K562 (cell line): Measurements from ENCODE around the gene CIART. TPM values are rescaled to one million over a fixed set of nuclear protein-coding genes. Genes with fewer than 3 reads are reported as not detected.

ENCODE experiments used
- CEBPB ChIP-seq: fragments of 450-650 bp; IDR thresholded peaks from 2 replicates; pipeline ENCODE4 v1.6.1; 2016; ENCODE audit warnings: missing genetic modification characterization, missing compliant biosample characterization
- ELF2 ChIP-seq: fragments of 250-450 bp; sonication (Bioruptor Pico); IDR thresholded peaks from 2 replicates; pipeline ENCODE4 v1.5.0; 2021; ENCODE audit warnings: mild to moderate bottlenecking
- FOXK2 ChIP-seq, 2 experiments: fragments of 450-650 bp; IDR thresholded peaks in 1 of 2; conservative IDR thresholded peaks in 1 of 2; 2 replicates each; pipeline ENCODE4 v1.6.1; 2016; ENCODE audit warnings: low read depth in 2 of 2, mild to moderate bottlenecking in 1 of 2
- HNRNPH1 ChIP-seq: fragments of 200-400 bp; formaldehyde crosslinking; optimal IDR thresholded peaks from 2 replicates; pipeline ENCODE3; 2017; ENCODE audit warnings: low read depth, mild to moderate bottlenecking, low read length, moderate library complexity
- HOXB6 ChIP-seq: fragments of 250-450 bp; sonication (Bioruptor Pico); IDR thresholded peaks from 2 replicates; pipeline ENCODE4 v1.5.1; 2022; ENCODE audit warnings: mild to moderate bottlenecking, borderline replicate concordance
- KLF6 ChIP-seq: fragments of 250-450 bp; sonication (Bioruptor Pico); IDR thresholded peaks from 2 replicates; pipeline ENCODE4 v1.4.0; 2020; ENCODE audit warnings: mild to moderate bottlenecking, moderate library complexity, borderline replicate concordance
- MAFF ChIP-seq: IDR thresholded peaks from 2 replicates; pipeline ENCODE4 v1.6.1; 2012; ENCODE audit warnings: low read length, improper control_type of control experiment
- NR2C2 ChIP-seq, 2 experiments: fragments of 200-800 bp in 1 of 2; sonication (Bioruptor generic) in 1 of 2; sonication (generic) in 1 of 2; formaldehyde crosslinking in 1 of 2; IDR thresholded peaks; 2 replicates each; pipeline versions ENCODE4 v1.6.1 to v1.8.0; 2016 to 2022; ENCODE audit warnings: mild to moderate bottlenecking in 1 of 2, missing compliant biosample characterization in 1 of 2, missing genetic modification characterization in 1 of 2, missing genetic modification reagents in 1 of 2
- NR3C1 ChIP-seq: sonication (generic); formaldehyde crosslinking; IDR thresholded peaks from 2 replicates; pipeline ENCODE4 v1.8.1; 2022; ENCODE audit warnings: missing genetic modification reagents
- RFX1 ChIP-seq: fragments of 450-650 bp; IDR thresholded peaks from 2 replicates; pipeline ENCODE4 v1.6.1; 2016; ENCODE audit warnings: mild to moderate bottlenecking, moderate library complexity
- RFX5 ChIP-seq: IDR thresholded peaks from 2 replicates; pipeline ENCODE4 v1.6.1; 2011; ENCODE audit warnings: low read depth, mild to moderate bottlenecking, improper control_type of control experiment, low read length
- SUPT5H ChIP-seq: fragments of 450-650 bp; IDR thresholded peaks from 2 replicates; pipeline ENCODE4 v1.6.1; 2016
- ZNF253 ChIP-seq: fragments of 250-450 bp; sonication (Bioruptor Pico); conservative IDR thresholded peaks from 2 replicates; pipeline ENCODE4 v1.6.1; 2021; ENCODE audit warnings: mild to moderate bottlenecking
- ZNF408 ChIP-seq: fragments of 250-450 bp; sonication (Bioruptor Pico); IDR thresholded peaks from 2 replicates; pipeline ENCODE4 v1.4.0; 2020; ENCODE audit warnings: low read depth, mild to moderate bottlenecking, moderate library complexity
- polyA plus RNA-seq, 8 experiments: library from polyadenylated mRNA; depleted of rRNA in 4 of 8; stranded (reverse) in 5 of 8; unstranded in 3 of 8; fragments of >200 nt; fragmentation: Nextera tagmentation in 2 of 8; fragmentation: Illumina TruSeq in 1 of 8; extraction: Ambion mirVana in 2 of 8; extraction: Trizol in 1 of 8; gene quantifications; 2 replicates each; pipeline versions ENCODE4 v1.2.1 to v1.2.3, GENCODE V29; 2011 to 2014; ENCODE audit warnings: inconsistent platforms in 1 of 8, missing spikeins in 1 of 8
- total RNA-seq, 7 experiments: library from RNA; depleted of rRNA in 6 of 7; stranded (reverse); fragments of >200 nt in 6 of 7; fragmentation: Illumina TruSeq in 2 of 7; extraction: Trizol in 2 of 7; gene quantifications; 2 replicates each; pipeline versions ENCODE4 v1.2.1 to v1.2.3, GENCODE V29; 2011 to 2021; ENCODE audit warnings: low replicate concordance in 1 of 7
- TF ChIP-seq, protein P1 (sequence below): conservative IDR thresholded peaks from 2 replicates; pipeline ENCODE4 v1.6.1; 2011; ENCODE audit warnings: low read depth, mild to moderate bottlenecking, low read length; ENCODE audit not compliant: control insufficient read depth
- TF ChIP-seq, protein P2 (sequence below): sonication (generic); formaldehyde crosslinking; IDR thresholded peaks from 2 replicates; pipeline ENCODE4 v1.8.1; 2023; ENCODE audit warnings: mild to moderate bottlenecking, missing genetic modification reagents
- TF ChIP-seq, protein P3 (sequence below): fragments of 250-450 bp; sonication (Bioruptor Pico); IDR thresholded peaks from 2 replicates; pipeline ENCODE4 v1.8.0; 2021; ENCODE audit warnings: borderline replicate concordance, mild to moderate bottlenecking, moderate library complexity; ENCODE audit not compliant: poor library complexity, severe bottlenecking
- TF ChIP-seq, protein P4 (sequence below): fragments of 250-450 bp; sonication (Bioruptor Pico); IDR thresholded peaks from 2 replicates; pipeline ENCODE4 v1.6.1; 2021; ENCODE audit warnings: mild to moderate bottlenecking
- TF ChIP-seq, protein P5 (sequence below): sonication (generic); formaldehyde crosslinking; IDR thresholded peaks from 2 replicates; pipeline ENCODE4 v1.8.0; 2022; ENCODE audit warnings: missing genetic modification reagents, mild to moderate bottlenecking, moderate library complexity, borderline replicate concordance
- TF ChIP-seq, protein P6 (sequence below): IDR thresholded peaks from 2 replicates; pipeline ENCODE4 v1.6.1; 2012; ENCODE audit warnings: low read depth, low read length, improper control_type of control experiment, borderline replicate concordance

Gene CIART
- total and polyA plus RNA-seq, 9 of the 15 experiments (the other 6 are each of a cell fraction or from before 2014, with no cell fraction given), result 0.07 to 0.35 (median 0.19) TPM; not detected in 2

DNA sequence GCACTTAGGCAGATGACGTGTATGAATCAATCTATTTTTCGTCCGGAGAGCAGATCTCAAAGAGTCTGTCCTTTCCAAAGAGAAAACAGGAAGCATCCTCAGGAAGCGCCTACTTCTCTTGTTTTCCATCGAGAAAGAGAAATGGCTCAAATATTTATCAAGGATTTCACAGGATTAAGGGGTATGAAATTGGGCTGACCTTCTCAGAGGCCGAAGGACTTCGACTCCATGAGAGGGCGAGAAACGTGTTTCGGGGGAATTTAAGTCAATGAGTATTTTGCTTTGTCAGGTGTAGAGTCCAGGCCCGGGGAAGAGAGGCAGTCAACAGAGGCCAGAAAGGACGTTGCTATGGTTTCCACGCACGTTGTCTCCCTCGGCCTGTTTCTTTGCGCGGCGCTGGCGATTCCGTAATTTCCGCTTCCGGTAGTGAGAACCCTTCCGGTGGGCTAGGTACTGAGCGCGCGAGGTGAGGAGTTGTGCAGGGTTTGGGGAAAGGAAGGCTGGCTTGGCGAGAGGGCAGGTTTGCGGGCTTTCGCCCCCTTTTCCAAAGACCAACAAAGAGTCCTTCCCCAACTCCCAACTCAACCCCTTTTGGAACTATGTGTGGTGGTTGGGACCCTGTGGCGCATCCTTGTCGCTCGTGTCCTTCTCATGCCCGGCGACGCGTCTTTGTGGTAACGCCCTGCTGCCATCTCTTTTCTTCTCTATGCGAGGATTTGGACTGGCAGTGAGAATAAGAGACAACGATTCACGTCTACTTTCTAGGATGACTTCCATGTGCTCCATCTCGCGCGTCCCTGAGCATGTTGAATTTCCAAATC is 11.3 kb downstream of the CIART start, which contains the start of gene MRPS21 (continued):
- TF ChIP-seq ZNF253 (CRISPR knock-in tag), result no peak
- no peak for TF ChIP-seq HOXB6 (CRISPR knock-in tag)
- TF ChIP-seq MAFF, result peak; percentile 59; the same call in 1 of the 2 replicates
- TF ChIP-seq, protein P1, sequence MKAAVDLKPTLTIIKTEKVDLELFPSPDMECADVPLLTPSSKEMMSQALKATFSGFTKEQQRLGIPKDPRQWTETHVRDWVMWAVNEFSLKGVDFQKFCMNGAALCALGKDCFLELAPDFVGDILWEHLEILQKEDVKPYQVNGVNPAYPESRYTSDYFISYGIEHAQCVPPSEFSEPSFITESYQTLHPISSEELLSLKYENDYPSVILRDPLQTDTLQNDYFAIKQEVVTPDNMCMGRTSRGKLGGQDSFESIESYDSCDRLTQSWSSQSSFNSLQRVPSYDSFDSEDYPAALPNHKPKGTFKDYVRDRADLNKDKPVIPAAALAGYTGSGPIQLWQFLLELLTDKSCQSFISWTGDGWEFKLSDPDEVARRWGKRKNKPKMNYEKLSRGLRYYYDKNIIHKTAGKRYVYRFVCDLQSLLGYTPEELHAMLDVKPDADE, result 0 out of 2 replicates have a peak, but pooled peaks have one; percentile 51
- TF ChIP-seq ELF2 (CRISPR knock-in tag), result no peak
- peak; percentile 96 for TF ChIP-seq SUPT5H
- no peak for TF ChIP-seq HNRNPH1
- no peak for TF ChIP-seq RFX5
- TF ChIP-seq RFX1, result peak; percentile 98
- TF ChIP-seq KLF6 (CRISPR knock-in tag), result no peak
- TF ChIP-seq CEBPB (tag), result no peak
- no peak for TF ChIP-seq NR3C1
- TF ChIP-seq, protein P2, sequence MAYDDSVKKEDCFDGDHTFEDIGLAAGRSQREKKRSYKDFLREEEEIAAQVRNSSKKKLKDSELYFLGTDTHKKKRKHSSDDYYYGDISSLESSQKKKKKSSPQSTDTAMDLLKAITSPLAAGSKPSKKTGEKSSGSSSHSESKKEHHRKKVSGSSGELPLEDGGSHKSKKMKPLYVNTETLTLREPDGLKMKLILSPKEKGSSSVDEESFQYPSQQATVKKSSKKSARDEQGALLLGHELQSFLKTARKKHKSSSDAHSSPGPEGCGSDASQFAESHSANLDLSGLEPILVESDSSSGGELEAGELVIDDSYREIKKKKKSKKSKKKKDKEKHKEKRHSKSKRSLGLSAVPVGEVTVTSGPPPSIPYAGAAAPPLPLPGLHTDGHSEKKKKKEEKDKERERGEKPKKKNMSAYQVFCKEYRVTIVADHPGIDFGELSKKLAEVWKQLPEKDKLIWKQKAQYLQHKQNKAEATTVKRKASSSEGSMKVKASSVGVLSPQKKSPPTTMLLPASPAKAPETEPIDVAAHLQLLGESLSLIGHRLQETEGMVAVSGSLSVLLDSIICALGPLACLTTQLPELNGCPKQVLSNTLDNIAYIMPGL (CRISPR knock-in tag), result peak; percentile 43; the same call in 1 of the 2 replicates
- TF ChIP-seq, protein P3, sequence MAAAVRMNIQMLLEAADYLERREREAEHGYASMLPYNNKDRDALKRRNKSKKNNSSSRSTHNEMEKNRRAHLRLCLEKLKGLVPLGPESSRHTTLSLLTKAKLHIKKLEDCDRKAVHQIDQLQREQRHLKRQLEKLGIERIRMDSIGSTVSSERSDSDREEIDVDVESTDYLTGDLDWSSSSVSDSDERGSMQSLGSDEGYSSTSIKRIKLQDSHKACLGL (CRISPR knock-in tag), result peak; percentile 31
- TF ChIP-seq, protein P4, sequence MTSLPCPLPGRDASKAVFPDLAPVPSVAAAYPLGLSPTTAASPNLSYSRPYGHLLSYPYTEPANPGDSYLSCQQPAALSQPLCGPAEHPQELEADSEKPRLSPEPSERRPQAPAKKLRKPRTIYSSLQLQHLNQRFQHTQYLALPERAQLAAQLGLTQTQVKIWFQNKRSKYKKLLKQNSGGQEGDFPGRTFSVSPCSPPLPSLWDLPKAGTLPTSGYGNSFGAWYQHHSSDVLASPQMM (CRISPR knock-in tag), result no peak
- peak; percentile 66; the same call in 1 of the 2 replicates for TF ChIP-seq NR2C2 (CRISPR knock-in tag; IDR thresholded peaks at IDR 0.05)
- peak; percentile 88 for TF ChIP-seq NR2C2 (tag; IDR thresholded peaks at IDR 0.05)
- TF ChIP-seq, protein P5, sequence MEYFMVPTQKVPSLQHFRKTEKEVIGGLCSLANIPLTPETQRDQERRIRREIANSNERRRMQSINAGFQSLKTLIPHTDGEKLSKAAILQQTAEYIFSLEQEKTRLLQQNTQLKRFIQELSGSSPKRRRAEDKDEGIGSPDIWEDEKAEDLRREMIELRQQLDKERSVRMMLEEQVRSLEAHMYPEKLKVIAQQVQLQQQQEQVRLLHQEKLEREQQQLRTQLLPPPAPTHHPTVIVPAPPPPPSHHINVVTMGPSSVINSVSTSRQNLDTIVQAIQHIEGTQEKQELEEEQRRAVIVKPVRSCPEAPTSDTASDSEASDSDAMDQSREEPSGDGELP (CRISPR knock-in tag), result peak; percentile 74; the same call in 1 of the 2 replicates
- TF ChIP-seq ZNF408, result no peak
- peak; percentile 97 to 99 for TF ChIP-seq FOXK2 (conservative IDR thresholded peaks at IDR 0.05 in 1 of 2, IDR thresholded peaks at IDR 0.05 in 1 of 2; ENCODE audit: low read depth in 2 of 2)
- TF ChIP-seq, protein P6, sequence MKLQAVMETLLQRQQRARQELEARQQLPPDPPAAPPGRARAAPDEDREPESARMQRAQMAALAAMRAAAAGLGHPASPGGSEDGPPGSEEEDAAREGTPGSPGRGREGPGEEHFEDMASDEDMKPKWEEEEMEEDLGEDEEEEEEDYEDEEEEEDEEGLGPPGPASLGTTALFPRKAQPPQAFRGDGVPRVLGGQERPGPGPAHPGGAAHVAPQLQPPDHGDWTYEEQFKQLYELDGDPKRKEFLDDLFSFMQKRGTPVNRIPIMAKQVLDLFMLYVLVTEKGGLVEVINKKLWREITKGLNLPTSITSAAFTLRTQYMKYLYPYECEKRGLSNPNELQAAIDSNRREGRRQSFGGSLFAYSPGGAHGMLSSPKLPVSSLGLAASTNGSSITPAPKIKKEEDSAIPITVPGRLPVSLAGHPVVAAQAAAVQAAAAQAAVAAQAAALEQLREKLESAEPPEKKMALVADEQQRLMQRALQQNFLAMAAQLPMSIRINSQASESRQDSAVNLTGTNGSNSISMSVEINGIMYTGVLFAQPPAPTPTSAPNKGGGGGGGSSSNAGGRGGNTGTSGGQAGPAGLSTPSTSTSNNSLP, result no peak
